ENCODE results near the gene TAGLN.

The TAGLN gene

DNA sequence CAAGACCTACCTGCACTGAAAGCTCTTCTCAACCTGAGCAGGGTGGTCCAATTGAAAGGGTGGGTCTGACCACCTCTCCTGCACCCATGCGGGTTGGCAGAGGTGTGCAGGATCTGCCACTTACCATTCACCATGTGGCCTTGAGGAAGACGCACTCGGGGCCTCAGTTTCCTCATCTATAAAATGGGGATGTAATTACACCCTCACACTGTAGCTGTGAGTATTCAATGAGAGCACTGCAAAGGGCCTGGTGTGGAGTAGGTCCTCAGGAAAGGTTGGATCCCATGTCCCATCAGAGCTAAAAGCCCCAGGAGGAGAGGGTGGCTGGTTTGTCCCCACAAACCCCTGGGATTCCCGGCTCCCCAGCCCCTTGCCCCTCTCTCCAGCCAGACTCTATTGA lies 557 bp upstream of the TAGLN start:
- POLR2A ChIA-PET, result no interaction called here
- DNase-seq (ENCODE audit: extremely low spot score), result no peak
- CTCF ChIA-PET, result no interaction called here
- no peak for TF ChIP-seq BHLHE40 (IDR thresholded peaks at IDR 0.05; ENCODE audit: borderline replicate concordance)

DNA sequence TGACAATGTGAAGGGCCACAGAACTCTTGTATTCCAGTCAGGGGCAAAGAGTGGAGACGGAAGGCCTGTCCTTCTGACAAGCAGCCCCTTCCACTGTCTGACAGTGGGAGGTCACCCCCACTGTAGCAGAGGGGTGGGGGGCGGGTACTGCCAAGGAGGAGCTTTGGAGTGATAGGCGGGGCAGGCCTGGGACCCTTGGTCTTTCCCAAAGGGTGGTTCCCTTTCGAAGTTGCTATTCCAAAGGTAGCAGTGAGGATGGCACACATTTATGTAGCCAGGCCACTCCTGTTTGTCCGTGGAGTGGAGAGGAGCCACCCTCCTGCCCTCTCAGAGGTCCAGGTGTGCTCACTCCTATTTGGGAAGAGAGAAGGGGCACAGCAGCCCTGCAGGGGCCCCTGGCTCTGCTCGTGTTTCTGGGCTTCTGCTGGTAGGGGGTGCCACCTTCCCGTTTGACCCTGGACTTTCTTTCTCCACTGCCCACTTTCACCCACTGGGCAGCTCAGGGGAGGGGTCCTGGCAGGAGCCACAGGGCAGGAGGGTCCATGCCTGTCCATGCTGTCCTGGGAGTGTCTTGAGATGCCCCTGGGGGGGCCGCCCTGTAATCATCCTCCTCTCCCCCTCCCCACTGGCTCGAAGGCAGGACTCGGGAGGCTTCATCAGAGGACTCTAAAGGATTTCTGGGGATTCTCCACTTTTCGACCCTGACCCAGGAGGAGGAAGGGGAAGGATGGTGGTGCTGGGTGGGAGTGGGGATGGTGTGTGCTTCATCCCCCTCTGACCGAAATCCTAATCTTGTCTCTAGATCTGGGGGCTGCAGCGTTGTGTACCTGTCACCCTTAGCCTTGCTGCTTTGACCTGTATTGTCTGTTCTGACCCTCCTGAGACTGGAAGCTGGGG lies 994 bp downstream of the TAGLN start:
- CTCF ChIA-PET, result no interaction called here
- TF ChIP-seq NFRKB (IDR thresholded peaks at IDR 0.05) (no peak), SP1 (IDR thresholded peaks at IDR 0.05) (no peak)
- POLR2A ChIA-PET, result no interaction called here
- DNase-seq (ENCODE audit: extremely low spot score), result no peak

DNA sequence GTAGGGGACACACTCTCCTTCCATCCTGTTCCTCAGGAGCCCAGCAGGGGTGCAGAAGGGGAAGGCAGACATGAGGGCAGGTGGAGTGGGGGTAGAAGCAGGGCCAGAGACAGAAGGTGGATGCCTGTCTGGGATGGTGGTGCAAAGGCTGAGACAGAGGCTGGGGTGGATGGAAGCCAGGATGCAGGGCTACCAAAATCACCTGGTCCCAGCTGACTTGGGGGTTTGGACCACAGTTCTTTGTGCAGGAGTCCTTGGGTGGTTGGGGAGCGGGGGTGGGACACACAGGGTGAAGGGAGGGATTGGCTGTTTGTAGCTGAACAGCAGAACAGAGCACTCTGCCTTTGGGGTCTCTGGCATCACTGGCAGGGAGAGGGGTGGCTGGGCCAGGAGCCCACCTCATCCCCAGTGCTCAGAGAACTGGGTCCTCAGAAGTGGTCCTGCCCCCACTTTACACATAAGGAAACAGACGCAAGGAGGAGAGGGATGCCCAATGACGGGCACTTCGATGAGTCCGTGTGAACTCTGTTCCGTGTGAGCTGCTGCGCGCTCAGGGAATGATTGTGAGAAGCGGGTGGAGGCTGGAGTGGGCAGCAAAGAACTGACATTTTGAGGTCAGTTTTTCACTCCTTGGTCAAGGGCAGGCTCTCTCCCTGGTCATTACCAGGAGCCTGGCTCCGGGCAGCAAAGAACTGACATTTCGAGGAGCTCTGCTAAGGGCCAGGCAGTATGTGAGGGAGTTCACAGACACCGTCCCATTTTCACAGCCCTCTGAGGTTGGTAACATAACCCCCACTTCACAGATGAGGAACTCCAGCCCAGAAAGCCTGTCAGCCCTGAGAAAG lies 1.9 kb downstream of the TAGLN start:
- no peak for DNase-seq (ENCODE audit: extremely low spot score)
- ChIA-PET POLR2A (no interaction called here), CTCF (interaction anchor here (1.7 kb wide), 1 partner anchor 20 kb away, joined by 3 read pairs; no protein-coding TSS in a partner anchor)
- TF ChIP-seq LEF1 (IDR thresholded peaks at IDR 0.05; ENCODE audit: borderline replicate concordance) (no peak), NFRKB (IDR thresholded peaks at IDR 0.05) (no peak), FOXK2 (IDR thresholded peaks at IDR 0.05) (no peak), ZNF384 (IDR thresholded peaks at IDR 0.05) (no peak), FOXM1 (IDR thresholded peaks at IDR 0.05; ENCODE audit: borderline replicate concordance) (no peak)
- TF ChIP-seq, protein P1, sequence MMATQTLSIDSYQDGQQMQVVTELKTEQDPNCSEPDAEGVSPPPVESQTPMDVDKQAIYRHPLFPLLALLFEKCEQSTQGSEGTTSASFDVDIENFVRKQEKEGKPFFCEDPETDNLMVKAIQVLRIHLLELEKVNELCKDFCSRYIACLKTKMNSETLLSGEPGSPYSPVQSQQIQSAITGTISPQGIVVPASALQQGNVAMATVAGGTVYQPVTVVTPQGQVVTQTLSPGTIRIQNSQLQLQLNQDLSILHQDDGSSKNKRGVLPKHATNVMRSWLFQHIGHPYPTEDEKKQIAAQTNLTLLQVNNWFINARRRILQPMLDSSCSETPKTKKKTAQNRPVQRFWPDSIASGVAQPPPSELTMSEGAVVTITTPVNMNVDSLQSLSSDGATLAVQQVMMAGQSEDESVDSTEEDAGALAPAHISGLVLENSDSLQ (IDR thresholded peaks at IDR 0.05), result no peak

DNA sequence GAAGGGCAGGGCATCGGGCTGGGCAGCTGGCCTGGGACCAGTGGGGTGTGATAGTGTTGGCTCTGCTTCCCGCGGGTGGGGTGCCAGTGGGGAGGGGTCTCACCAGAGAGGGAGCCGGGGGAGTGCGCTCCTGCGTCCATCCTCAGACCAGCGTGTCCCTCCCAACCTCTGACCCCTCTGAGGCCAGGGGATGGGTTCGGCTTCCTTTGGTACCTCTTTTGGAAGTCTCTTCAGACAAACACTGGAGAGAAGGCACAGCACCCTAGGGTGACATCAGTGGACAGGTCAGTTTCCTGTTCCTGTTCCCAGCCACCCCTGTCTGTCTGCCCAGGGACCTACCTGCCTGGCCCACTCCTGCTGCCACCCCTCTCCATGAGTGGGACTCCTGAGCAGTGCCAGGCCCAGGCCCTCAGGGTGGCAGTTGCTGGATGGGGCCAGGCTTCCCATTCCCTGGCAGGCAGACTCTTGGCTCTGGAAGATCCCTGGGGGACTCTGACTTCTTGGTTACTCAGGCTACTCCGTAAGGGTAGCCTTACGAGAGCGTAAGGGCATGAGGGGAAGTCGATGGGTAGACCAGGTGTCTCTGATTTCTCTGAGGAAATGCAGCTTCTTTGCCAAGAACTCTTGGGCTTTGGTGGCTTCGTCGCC lies 2.6 kb downstream of the TAGLN start:
- ChIA-PET CTCF (interaction anchor here (1.7 kb wide), 1 partner anchor 21 kb away, joined by 3 read pairs; no protein-coding TSS in a partner anchor), POLR2A (no interaction called here)
- no peak for DNase-seq (ENCODE audit: extremely low spot score)
- TF ChIP-seq SP1 (IDR thresholded peaks at IDR 0.05) (no peak), TARDBP (IDR thresholded peaks at IDR 0.05) (no peak), ZNF384 (IDR thresholded peaks at IDR 0.05) (no peak), ARNT (IDR thresholded peaks at IDR 0.05) (no peak), CTBP1 (IDR thresholded peaks at IDR 0.05; ENCODE audit: borderline replicate concordance) (no peak), FOXA1 (IDR thresholded peaks at IDR 0.05) (no peak), FOXM1 (IDR thresholded peaks at IDR 0.05; ENCODE audit: borderline replicate concordance) (no peak), SUZ12 (IDR thresholded peaks at IDR 0.05) (no peak), BHLHE40 (IDR thresholded peaks at IDR 0.05; ENCODE audit: borderline replicate concordance) (no peak)
- TF ChIP-seq, protein P1 (IDR thresholded peaks at IDR 0.05), result no peak

DNA sequence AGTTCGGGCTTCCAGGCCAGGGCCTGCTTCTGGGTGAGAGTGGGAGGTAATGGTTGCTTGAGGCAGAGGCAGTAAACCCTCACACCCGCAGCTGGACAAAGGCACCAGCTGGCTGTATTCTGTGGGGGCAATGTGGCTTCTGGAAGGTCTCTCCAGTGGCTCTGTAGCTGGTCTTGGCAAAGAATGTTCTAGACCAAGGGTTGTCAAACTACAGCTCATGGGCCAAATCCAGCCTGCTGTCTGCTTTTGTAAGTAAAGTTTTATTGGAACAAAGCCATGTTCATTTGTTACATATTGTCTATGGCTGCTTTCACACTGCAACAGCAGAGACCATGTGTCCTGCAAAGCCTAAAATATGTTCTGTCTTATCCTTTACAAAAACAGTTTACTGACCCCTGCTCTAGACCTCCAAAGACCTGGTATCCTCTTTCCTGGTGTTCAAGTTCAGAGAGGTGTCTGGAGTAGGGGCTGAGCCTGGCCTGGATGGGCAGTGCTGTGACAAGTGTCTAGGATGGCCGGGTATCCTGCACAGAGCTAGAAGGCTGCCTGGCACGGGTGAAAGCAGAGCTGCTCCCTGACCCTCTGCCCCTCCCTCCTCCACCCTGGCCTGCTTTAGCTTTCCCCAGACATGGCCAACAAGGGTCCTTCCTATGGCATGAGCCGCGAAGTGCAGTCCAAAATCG lies 3.4 kb downstream of the TAGLN start:
- TF ChIP-seq LEF1 (IDR thresholded peaks at IDR 0.05; ENCODE audit: borderline replicate concordance) (no peak), FOXM1 (IDR thresholded peaks at IDR 0.05; ENCODE audit: borderline replicate concordance) (no peak), ARNT (IDR thresholded peaks at IDR 0.05) (no peak), ELF4 (IDR thresholded peaks at IDR 0.05) (no peak), SUZ12 (IDR thresholded peaks at IDR 0.05) (no peak), FOXA1 (IDR thresholded peaks at IDR 0.05) (no peak), TARDBP (IDR thresholded peaks at IDR 0.05) (no peak), HDGF (IDR thresholded peaks at IDR 0.05; ENCODE audit: borderline replicate concordance) (no peak), CTBP1 (IDR thresholded peaks at IDR 0.05; ENCODE audit: borderline replicate concordance) (no peak), NFRKB (IDR thresholded peaks at IDR 0.05) (no peak), ZNF384 (IDR thresholded peaks at IDR 0.05) (no peak), L3MBTL2 (conservative IDR thresholded peaks at IDR 0.05) (no peak), SP1 (IDR thresholded peaks at IDR 0.05) (no peak)
- TF ChIP-seq, protein P1 (IDR thresholded peaks at IDR 0.05), result no peak
- no peak for DNase-seq (ENCODE audit: extremely low spot score)
- POLR2A ChIA-PET, result no interaction called here
- CTCF ChIA-PET, result interaction anchor here (0.8 to 1.7 kb wide), 2 partner anchors 22 to 23 kb away, joined by 3 read pairs; no protein-coding TSS in a partner anchor

DNA sequence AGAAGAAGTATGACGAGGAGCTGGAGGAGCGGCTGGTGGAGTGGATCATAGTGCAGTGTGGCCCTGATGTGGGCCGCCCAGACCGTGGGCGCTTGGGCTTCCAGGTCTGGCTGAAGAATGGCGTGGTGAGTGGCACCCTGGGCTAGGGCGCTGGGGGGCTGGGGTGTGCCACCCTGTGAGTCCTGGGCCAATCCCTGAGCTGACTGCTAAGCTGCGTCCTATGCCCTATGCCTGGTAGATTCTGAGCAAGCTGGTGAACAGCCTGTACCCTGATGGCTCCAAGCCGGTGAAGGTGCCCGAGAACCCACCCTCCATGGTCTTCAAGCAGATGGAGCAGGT lies 3.9 kb downstream of the TAGLN start:
- ChIA-PET CTCF (interaction anchor here (0.8 to 1.7 kb wide), 2 partner anchors 22 to 24 kb away, joined by 3 read pairs; no protein-coding TSS in a partner anchor), POLR2A (no interaction called here)

More for the DNA sequence above, 3.9 kb downstream of the TAGLN start:
- no peak for DNase-seq (ENCODE audit: extremely low spot score)
- TF ChIP-seq CTBP1 (IDR thresholded peaks at IDR 0.05; ENCODE audit: borderline replicate concordance), result no peak
- TF ChIP-seq ZNF384 (IDR thresholded peaks at IDR 0.05), result no peak
- no peak for TF ChIP-seq FOXA1 (IDR thresholded peaks at IDR 0.05)
- no peak for TF ChIP-seq HDGF (IDR thresholded peaks at IDR 0.05; ENCODE audit: borderline replicate concordance)
- TF ChIP-seq LEF1 (IDR thresholded peaks at IDR 0.05; ENCODE audit: borderline replicate concordance), result no peak
- TF ChIP-seq TARDBP (IDR thresholded peaks at IDR 0.05), result no peak
- TF ChIP-seq FOXK2 (IDR thresholded peaks at IDR 0.05), result no peak
